Neural cell (in vitro differentiated cells): ENCODE measurements around the gene HS3ST5. TPM values are rescaled to one million over a fixed set of nuclear protein-coding genes. Genes with fewer than 3 reads are reported as not detected.

Source experiments
- H2AFZ ChIP-seq: fragments of 200-600, 300-800 bp; sonication (generic), shearing (Covaris generic); 2 replicates; pipeline ENCODE4 v1.6.0; 2014; ENCODE audit warnings: low read depth, mild to moderate bottlenecking, antibody characterized with exemption, low read length, moderate library complexity
- H3F3A ChIP-seq: fragments of 200-600 bp; shearing (Covaris generic); 2 replicates; pipeline ENCODE4 v1.6.1; 2016; ENCODE audit warnings: mild to moderate bottlenecking, moderate library complexity, mixed read lengths, antibody characterized with exemption, low read length; ENCODE audit not compliant: insufficient read depth, poor library complexity, severe bottlenecking
- H3K27ac ChIP-seq: fragments of 200-600, 300-800 bp; sonication (generic), shearing (Covaris generic); 2 replicates; pipeline ENCODE4 v1.5.1; 2014; ENCODE audit warnings: mild to moderate bottlenecking, low read length, moderate library complexity
- H3K27me3 ChIP-seq: fragments of 300-800, 200-600 bp; sonication (generic), shearing (Covaris generic); 2 replicates; pipeline ENCODE4 v1.6.0; 2014; ENCODE audit warnings: mild to moderate bottlenecking, low read depth, low read length, moderate library complexity; ENCODE audit not compliant: insufficient read depth
- H3K36me3 ChIP-seq: fragments of 300-800, 200-600 bp; sonication (generic), shearing (Covaris generic); 2 replicates; pipeline ENCODE4 v1.5.1; 2014; ENCODE audit warnings: mild to moderate bottlenecking, antibody characterized with exemption, low read length, moderate library complexity; ENCODE audit not compliant: insufficient read depth
- H3K4me2 ChIP-seq: fragments of 300-800, 200-600 bp; sonication (generic), shearing (Covaris generic); 2 replicates; pipeline ENCODE4 v1.6.0; 2014; ENCODE audit warnings: mild to moderate bottlenecking, low read length
- H3K4me3 ChIP-seq: fragments of 300-800, 200-600 bp; sonication (generic), shearing (Covaris generic); 2 replicates; pipeline ENCODE4 v1.5.1; 2014; ENCODE audit warnings: mild to moderate bottlenecking, low read length, moderate library complexity
- H3K79me2 ChIP-seq: fragments of 200-600 bp; shearing (Covaris generic); replicated peaks from 2 replicates; pipeline ENCODE4 v1.6.0; 2014; ENCODE audit warnings: mild to moderate bottlenecking, low read length, moderate library complexity; ENCODE audit not compliant: insufficient read depth
- H3K9ac ChIP-seq: fragments of 300-800, 200-600 bp; sonication (generic), shearing (Covaris generic); 2 replicates; pipeline ENCODE4 v1.6.1; 2016; ENCODE audit warnings: mild to moderate bottlenecking, low read length, mixed read lengths
- H3K9me2 ChIP-seq: fragments of 200-600 bp; shearing (Covaris generic); 2 replicates; pipeline ENCODE4 v1.6.1; 2016; ENCODE audit warnings: mild to moderate bottlenecking, low read length, mixed read lengths; ENCODE audit not compliant: insufficient read depth
- H3K9me3 ChIP-seq: fragments of 200-600, 300-800 bp; sonication (generic), shearing (Covaris generic); 2 replicates; pipeline ENCODE4 v1.6.1; 2016; ENCODE audit warnings: mild to moderate bottlenecking, mixed run types, low read length, moderate library complexity, mixed read lengths
- H4K20me1 ChIP-seq: fragments of 200-600 bp; shearing (Covaris generic); 2 replicates; pipeline ENCODE4 v1.6.1; 2016; ENCODE audit warnings: mild to moderate bottlenecking, mixed run types; ENCODE audit not compliant: insufficient read depth
- EP300 ChIP-seq: fragments of 450-650 bp; conservative IDR thresholded peaks from 2 replicates; pipeline ENCODE4 v1.6.1; 2014; ENCODE audit warnings: antibody characterized with exemption, mild to moderate bottlenecking, moderate library complexity; ENCODE audit not compliant: poor library complexity, severe bottlenecking
- EZH2 ChIP-seq: fragments of 200-600, 300-800 bp; shearing (Covaris generic), sonication (generic); IDR thresholded peaks from 2 replicates; pipeline ENCODE4 v1.6.1; 2014; ENCODE audit warnings: antibody characterized with exemption, low read length, borderline replicate concordance, mild to moderate bottlenecking; ENCODE audit not compliant: insufficient read depth, poor library complexity, severe bottlenecking
- MXI1 ChIP-seq: fragments of 450-650 bp; conservative IDR thresholded peaks from 2 replicates; pipeline ENCODE4 v1.6.1; 2014; ENCODE audit warnings: antibody characterized with exemption, mild to moderate bottlenecking; ENCODE audit not compliant: poor library complexity, severe bottlenecking
- POLR2AphosphoS5 ChIP-seq: IDR thresholded peaks from 2 replicates; pipeline ENCODE4 v1.6.1; 2012
- RAD21 ChIP-seq: fragments of 450-650 bp; conservative IDR thresholded peaks from 2 replicates; pipeline ENCODE4 v1.6.1; 2014; ENCODE audit warnings: antibody characterized with exemption, mild to moderate bottlenecking, moderate library complexity
- SMC3 ChIP-seq: fragments of 450-650 bp; conservative IDR thresholded peaks from 2 replicates; pipeline ENCODE4 v1.6.1; 2014; ENCODE audit warnings: antibody characterized with exemption, mild to moderate bottlenecking, moderate library complexity; ENCODE audit not compliant: poor library complexity
- TAF1 ChIP-seq: IDR thresholded peaks from 2 replicates; pipeline ENCODE4 v1.6.1; 2012; ENCODE audit warnings: low read depth
- polyA plus RNA-seq: library from polyadenylated mRNA; depleted of rRNA; stranded (reverse); fragments of >200 nt; gene quantifications from 2 replicates; pipeline ENCODE4 v1.2.3, GENCODE V29; 2014
- TF ChIP-seq, protein P1 (sequence below): fragments of 450-650 bp; IDR thresholded peaks from 2 replicates; pipeline ENCODE4 v1.5.1; 2014; ENCODE audit warnings: antibody characterized with exemption, mild to moderate bottlenecking, moderate library complexity; ENCODE audit not compliant: poor library complexity, severe bottlenecking
- TF ChIP-seq, protein P2 (sequence below): IDR thresholded peaks from 2 replicates; pipeline ENCODE4 v1.6.1; 2012; ENCODE audit warnings: borderline replicate concordance

The HS3ST5 gene
- polyA plus RNA-seq, 1 donor from 2014 or later: not detected

DNA sequence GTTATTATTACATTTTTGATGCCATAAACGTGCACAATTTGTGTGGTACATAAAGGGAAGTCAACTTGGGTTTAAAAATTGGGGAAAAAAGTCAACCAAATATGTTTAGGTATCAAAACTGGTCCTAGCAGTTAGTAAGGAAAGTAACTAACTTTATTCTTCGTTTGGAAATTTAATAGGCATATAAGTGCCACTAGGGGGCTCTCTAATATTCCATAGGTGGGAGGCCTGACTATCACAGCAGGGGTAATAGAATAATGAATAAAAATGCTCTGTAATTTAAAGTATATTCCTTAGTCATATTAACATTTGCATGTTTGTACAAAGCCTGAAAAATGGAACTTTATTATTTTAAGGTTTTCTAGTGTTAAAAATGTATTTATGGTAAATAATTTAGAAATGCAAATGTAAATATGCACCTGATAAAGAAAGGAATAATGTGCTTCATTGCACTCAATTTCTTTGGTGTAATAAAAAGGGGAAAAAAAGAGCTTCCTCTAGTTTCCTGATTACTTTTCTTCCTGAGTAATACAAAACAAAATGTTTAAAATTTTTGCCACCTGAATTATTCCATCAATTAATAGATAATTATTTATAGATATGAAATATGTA is 246.2 kb downstream of the HS3ST5 start:
- no peak overlapping the region for H3K27ac ChIP-seq
- H3K9me3 ChIP-seq: no peaks in the 10 kb centered on the region
- no peak overlapping the region for H3K4me3 ChIP-seq
- no peak overlapping the region for H3K4me2 ChIP-seq
- no peaks in the 10 kb centered on the region for H3K9me2 ChIP-seq
- no peaks in the 10 kb centered on the region for H3K36me3 ChIP-seq
- H3K79me2 ChIP-seq: no peaks in the 10 kb centered on the region
- TF ChIP-seq, protein P1, sequence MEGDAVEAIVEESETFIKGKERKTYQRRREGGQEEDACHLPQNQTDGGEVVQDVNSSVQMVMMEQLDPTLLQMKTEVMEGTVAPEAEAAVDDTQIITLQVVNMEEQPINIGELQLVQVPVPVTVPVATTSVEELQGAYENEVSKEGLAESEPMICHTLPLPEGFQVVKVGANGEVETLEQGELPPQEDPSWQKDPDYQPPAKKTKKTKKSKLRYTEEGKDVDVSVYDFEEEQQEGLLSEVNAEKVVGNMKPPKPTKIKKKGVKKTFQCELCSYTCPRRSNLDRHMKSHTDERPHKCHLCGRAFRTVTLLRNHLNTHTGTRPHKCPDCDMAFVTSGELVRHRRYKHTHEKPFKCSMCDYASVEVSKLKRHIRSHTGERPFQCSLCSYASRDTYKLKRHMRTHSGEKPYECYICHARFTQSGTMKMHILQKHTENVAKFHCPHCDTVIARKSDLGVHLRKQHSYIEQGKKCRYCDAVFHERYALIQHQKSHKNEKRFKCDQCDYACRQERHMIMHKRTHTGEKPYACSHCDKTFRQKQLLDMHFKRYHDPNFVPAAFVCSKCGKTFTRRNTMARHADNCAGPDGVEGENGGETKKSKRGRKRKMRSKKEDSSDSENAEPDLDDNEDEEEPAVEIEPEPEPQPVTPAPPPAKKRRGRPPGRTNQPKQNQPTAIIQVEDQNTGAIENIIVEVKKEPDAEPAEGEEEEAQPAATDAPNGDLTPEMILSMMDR: peak; percentile 83
- no peak for TF ChIP-seq TAF1
- peak; percentile 85 for TF ChIP-seq RAD21
- TF ChIP-seq SMC3: peak; percentile 82
- no peak overlapping the region for H2AFZ ChIP-seq
- no peak overlapping the region for H3K9ac ChIP-seq
- H3K27me3 ChIP-seq: no peaks in the 10 kb centered on the region
- H4K20me1 ChIP-seq: no peaks in the 10 kb centered on the region
- H3F3A ChIP-seq: no peaks in the 10 kb centered on the region

DNA sequence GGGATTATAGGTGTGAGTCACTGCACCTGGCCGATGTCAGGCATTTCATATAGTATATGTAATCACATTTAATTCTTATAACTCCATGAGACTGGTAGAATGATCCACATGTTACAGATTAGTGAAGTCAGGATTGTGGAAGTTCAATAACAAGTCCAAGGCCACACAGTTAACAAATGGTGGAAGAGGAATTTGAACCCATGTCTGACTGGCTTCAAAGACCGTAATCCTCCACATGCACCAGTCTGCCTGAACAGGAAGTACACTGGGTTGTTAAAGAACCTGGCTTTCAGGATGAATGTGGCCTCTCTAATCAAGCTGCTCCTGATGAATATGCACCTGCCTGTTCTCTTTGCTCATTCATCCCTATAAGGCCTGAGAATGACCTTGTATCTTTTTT is 249.9 kb downstream of the HS3ST5 start:
- Histone ChIP-seq H3K4me3 (no peak overlapping the region), H3K27me3 (no peaks in the 10 kb centered on the region), H3K4me2 (no peak overlapping the region), H3K79me2 (no peaks in the 10 kb centered on the region), H3K36me3 (no peaks in the 10 kb centered on the region), H3K27ac (no peak overlapping the region), H4K20me1 (no peaks in the 10 kb centered on the region), H3K9ac (no peak overlapping the region), H2AFZ (no peak overlapping the region), H3K9me3 (no peaks in the 10 kb centered on the region), H3K9me2 (no peaks in the 10 kb centered on the region), H3F3A (no peaks in the 10 kb centered on the region)
- no peak for TF ChIP-seq TAF1
- TF ChIP-seq, protein P1: no peak
- no peak for TF ChIP-seq POLR2AphosphoS5
- TF ChIP-seq, protein P2, sequence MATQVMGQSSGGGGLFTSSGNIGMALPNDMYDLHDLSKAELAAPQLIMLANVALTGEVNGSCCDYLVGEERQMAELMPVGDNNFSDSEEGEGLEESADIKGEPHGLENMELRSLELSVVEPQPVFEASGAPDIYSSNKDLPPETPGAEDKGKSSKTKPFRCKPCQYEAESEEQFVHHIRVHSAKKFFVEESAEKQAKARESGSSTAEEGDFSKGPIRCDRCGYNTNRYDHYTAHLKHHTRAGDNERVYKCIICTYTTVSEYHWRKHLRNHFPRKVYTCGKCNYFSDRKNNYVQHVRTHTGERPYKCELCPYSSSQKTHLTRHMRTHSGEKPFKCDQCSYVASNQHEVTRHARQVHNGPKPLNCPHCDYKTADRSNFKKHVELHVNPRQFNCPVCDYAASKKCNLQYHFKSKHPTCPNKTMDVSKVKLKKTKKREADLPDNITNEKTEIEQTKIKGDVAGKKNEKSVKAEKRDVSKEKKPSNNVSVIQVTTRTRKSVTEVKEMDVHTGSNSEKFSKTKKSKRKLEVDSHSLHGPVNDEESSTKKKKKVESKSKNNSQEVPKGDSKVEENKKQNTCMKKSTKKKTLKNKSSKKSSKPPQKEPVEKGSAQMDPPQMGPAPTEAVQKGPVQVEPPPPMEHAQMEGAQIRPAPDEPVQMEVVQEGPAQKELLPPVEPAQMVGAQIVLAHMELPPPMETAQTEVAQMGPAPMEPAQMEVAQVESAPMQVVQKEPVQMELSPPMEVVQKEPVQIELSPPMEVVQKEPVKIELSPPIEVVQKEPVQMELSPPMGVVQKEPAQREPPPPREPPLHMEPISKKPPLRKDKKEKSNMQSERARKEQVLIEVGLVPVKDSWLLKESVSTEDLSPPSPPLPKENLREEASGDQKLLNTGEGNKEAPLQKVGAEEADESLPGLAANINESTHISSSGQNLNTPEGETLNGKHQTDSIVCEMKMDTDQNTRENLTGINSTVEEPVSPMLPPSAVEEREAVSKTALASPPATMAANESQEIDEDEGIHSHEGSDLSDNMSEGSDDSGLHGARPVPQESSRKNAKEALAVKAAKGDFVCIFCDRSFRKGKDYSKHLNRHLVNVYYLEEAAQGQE: no peak
- TF ChIP-seq RAD21: no peak
- TF ChIP-seq EP300: no peak
- TF ChIP-seq EZH2: no peak
- TF ChIP-seq MXI1: no peak
